ENCODE data around the gene RHOT1.
"Not testable (repeated sequence)": the region's sequence is repeated elsewhere in the genome, so short reads cannot be mapped to it uniquely, and the experiment has no call there.

RHOT1 gene

GRCh38 chr17:32142038-32142856, at the start of gene RHOT1:
Gene RHOT1, plus strand, starts transcription at chr17:32142502. Its CDS starts 191 bp downstream, at chr17:32142693.
- DNase-seq (ENCODE audit: low read depth, low spot score): no peak

- DNase-seq (ENCODE audit: low read depth, low spot score): no peak
Measured at GRCh38 chr17:32099686-32100085, 42.6 kb upstream of the RHOT1 start.

GRCh38 chr17:32100323-32100722, 42.0 kb upstream of the RHOT1 start:
- not testable (repeated sequence) for DNase-seq (ENCODE audit: low read depth, low spot score)

GRCh38 chr17:32100971-32101631, 41.2 kb upstream of the RHOT1 start:
- DNase-seq (ENCODE audit: low read depth, low spot score): no peak

- no peak for DNase-seq (ENCODE audit: low read depth, low spot score)
Measured at GRCh38 chr17:32102172-32102571, 40.1 kb upstream of the RHOT1 start.

- no peak for DNase-seq (ENCODE audit: low read depth, low spot score)
Measured at GRCh38 chr17:32102646-32103186, 39.6 kb upstream of the RHOT1 start.

GRCh38 chr17:32103476-32104113, 38.7 kb upstream of the RHOT1 start:
- DNase-seq (ENCODE audit: low read depth, low spot score): no peak

GRCh38 chr17:32104158-32104557, 38.1 kb upstream of the RHOT1 start:
- DNase-seq (ENCODE audit: low read depth, low spot score): no peak

- DNase-seq (ENCODE audit: low read depth, low spot score): not testable (repeated sequence)
Measured at GRCh38 chr17:32106471-32106981, 35.8 kb upstream of the RHOT1 start.

GRCh38 chr17:32107194-32107593, 35.1 kb upstream of the RHOT1 start:
- DNase-seq (ENCODE audit: low read depth, low spot score): not testable (repeated sequence)

GRCh38 chr17:32110596-32110995, 31.7 kb upstream of the RHOT1 start:
- no peak for DNase-seq (ENCODE audit: low read depth, low spot score)

GRCh38 chr17:32111141-32111771, 31.0 kb upstream of the RHOT1 start:
- peak; percentile 72 for DNase-seq (ENCODE audit: low read depth, low spot score)

GRCh38 chr17:32112416-32112815, 29.9 kb upstream of the RHOT1 start:
- no peak for DNase-seq (ENCODE audit: low read depth, low spot score)

GRCh38 chr17:32114536-32114935, 27.8 kb upstream of the RHOT1 start:
- DNase-seq (ENCODE audit: low read depth, low spot score): no peak

GRCh38 chr17:32115546-32115945, 26.8 kb upstream of the RHOT1 start:
- not testable (repeated sequence) for DNase-seq (ENCODE audit: low read depth, low spot score)

- DNase-seq (ENCODE audit: low read depth, low spot score): no peak
Measured at GRCh38 chr17:32116937-32117336, 25.4 kb upstream of the RHOT1 start.

GRCh38 chr17:32117399-32117798, 24.9 kb upstream of the RHOT1 start:
- no peak for DNase-seq (ENCODE audit: low read depth, low spot score)

- DNase-seq (ENCODE audit: low read depth, low spot score): not testable (repeated sequence)
Measured at GRCh38 chr17:32118088-32118487, 24.2 kb upstream of the RHOT1 start.

GRCh38 chr17:32118835-32119234, 23.5 kb upstream of the RHOT1 start:
- no peak for DNase-seq (ENCODE audit: low read depth, low spot score)

- DNase-seq (ENCODE audit: low read depth, low spot score): no peak
Measured at GRCh38 chr17:32120141-32120540, 22.2 kb upstream of the RHOT1 start.

- no peak for DNase-seq (ENCODE audit: low read depth, low spot score)
Measured at GRCh38 chr17:32120716-32121115, 21.6 kb upstream of the RHOT1 start.

GRCh38 chr17:32123782-32124181, 18.5 kb upstream of the RHOT1 start:
- no peak for DNase-seq (ENCODE audit: low read depth, low spot score)
